ENCODE measurements around the gene AP2M1.
A peak's percentile ranks its signal among the peaks of the same experiment; 100 is the strongest.

Gene AP2M1

DNA sequence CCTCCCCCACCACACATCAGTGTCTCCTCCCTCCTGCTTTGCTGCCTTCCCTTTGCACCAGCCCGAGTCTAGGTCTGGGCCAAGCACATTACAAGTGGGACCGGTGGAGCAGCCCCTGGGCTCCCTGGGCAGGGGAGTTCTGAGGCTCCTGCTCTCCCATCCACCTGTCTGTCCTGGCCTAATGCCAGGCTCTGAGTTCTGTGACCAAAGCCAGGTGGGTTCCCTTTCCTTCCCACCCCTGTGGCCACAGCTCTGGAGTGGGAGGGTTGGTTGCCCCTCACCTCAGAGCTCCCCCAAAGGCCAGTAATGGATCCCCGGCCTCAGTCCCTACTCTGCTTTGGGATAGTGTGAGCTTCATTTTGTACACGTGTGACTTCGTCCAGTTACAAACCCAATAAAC is 9.0 kb downstream of the AP2M1 start:
- DNase-seq: no peak

DNA sequence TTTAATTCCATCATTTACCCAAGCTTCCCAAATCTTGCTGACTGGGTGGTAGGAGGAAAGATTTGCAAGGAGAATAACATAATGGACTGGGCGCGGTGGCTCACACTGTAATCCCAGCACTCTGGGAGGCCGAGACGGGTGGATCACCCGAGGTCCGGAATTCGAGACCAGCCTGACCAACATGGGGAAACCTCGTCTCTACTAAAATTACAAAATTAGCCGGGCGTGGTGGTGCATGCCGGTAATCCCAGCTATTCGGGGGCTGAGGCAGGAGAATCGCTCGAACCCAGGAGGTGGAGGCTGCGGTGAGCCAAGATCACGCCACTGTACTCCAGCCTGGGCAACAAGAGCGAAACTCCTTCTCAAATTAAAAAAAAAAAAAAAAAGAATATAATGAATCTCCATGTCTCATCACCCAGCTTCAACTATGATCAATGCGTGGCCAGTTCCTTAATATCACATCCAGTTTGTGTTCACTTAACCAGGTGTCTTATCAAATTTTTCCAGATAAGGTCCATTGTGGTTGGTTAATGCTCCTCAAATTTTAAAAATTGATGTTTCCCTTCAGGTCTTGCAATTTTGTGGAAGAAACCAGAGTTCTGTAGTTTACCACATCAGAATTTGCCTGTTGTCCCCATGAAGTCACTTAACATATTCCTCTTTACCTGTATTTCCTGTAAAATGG is 10.0 kb downstream of the AP2M1 start:
- no peak for DNase-seq

DNA sequence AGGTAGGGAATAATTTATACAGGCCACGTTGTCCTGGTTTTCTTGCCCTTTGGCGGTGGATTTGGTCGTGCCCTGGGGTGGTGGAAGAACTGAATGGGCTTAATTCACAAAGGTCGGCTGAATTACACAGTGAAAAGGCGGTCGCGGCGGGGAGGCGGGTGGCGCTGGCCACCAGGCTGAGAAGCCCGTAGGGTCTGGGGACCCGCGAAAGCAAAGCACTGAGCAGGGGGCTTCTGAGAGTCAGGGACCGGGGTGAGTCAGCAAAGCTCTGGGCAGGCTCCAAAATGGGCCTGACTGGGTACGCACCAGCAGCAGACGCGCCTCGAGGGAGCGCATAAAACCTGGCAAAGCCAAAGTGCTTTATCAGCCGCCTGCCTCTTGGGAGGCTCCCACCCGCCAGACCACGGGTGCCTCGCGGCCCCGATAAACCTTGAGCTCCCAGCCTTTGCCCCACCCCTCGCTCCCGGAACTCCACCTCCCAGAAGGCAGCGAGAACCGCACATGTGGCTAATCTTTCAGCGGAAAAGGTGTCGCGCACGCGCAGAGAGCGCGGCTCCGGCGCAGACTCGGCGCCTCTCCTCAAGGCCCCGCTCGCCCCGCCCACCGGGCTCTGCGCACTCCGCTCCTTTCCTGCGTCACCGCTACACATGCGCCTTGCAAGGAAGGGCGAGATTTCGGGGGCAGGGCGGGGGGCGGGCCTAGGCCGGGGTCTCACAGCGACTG is 11.0 kb downstream of the AP2M1 start:
- peak; percentile 97 for DNase-seq

DNA sequence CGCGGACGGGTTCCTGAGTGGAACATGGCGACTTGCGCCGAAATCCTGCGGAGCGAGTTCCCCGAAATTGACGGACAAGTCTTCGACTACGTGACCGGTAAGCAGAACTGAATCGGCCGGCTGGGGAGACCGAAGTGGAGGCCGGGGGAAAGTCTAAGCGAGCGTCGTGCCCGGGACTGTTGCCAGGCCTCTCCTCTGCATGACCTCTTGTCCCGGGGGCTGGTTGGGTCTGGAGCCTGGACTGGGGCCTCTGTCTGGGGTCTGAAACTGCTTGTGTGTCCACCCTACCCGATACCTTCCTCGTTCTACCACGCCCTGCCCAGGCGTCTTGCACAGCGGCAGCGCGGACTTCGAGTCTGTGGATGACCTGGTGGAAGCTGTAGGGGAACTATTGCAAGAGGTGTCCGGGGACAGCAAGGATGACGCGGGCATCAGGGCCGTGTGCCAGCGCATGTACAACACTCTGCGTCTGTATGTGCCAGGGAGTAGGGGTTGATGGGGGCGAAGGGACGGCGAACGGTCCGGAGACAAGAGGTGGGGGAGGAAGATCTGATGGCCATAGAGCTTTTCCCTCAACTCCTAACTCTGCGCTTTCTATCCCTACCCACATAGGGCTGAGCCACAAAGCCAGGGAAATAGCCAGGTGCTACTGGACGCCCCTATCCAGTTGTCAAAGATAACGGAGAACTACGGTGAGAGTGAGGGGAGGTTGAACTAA is 11.7 kb downstream of the AP2M1 start, which contains the start of gene ABCF3:
ABCF3 (plus strand) TSS at position 16 of the 718 bp plus-strand sequence; CDS start at position 25, 9 bp downstream.
- no peak for DNase-seq

DNA sequence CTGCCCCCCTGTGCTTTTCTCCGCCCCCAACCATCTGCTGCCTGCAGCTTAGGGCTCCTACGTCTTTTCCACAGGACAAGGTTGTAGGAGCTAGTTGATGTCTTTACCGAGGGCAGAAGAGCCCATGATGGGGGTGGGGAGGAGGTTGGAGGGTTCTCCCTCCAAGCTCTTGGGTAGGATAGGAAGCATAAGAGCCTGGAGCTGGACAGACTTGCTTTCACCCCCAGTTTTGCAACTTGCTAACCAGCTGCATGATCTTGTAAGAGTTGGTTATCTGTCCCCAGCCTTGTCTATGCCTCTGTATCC is 12.2 kb downstream of the AP2M1 start:
- no peak for DNase-seq

DNA sequence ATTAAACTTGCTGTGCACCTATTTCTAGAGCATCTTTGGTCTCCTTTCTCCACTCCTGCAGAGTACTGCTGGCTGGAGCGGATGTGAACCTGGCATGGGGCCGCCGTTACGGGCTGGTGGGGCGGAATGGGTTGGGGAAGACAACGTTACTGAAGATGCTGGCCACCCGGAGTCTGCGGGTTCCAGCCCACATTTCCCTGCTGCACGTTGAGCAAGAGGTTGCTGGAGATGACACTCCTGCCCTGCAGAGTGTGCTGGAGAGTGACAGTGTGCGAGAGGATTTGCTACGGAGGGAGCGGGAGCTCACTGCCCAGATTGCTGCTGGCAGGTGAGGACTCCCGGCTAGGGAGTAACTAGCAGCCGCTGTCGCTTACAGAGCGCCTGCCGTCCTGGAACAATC is 13.4 kb downstream of the AP2M1 start:
- no peak for DNase-seq

DNA sequence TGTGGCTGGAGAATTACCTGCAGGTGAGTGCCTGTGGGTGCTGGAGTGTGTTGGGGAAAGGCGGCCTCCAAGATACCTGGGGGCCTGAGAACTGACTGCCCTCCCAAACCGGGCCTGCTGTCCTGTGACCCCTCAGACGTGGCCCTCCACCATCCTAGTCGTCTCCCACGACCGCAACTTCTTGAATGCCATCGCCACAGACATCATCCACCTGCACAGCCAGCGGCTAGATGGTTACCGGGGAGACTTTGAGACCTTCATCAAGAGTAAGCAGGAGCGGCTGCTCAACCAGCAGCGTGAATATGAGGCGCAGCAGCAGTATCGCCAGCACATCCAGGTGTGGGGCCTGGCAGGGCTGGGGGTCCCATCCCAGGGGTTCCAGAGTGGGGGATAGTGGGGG is 14.8 kb downstream of the AP2M1 start:
- no peak for DNase-seq

DNA sequence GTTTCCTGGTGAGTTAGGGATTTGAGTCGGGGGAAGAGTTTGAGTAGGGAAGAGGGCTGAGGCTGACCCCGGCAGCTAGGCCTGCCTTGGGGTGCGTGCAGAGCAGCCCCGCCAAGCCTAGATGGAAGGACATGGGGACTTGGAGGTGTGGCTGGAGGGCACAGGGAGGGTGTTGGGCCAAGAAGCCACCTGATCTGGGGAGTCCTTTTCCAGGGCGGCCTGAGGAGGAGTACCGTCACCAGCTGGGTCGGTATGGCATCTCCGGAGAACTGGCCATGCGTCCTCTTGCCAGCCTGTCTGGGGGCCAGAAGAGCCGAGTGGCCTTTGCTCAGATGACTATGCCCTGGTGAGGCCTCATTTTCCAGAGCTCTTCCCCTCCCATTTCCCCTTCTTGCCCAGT is 18.2 kb downstream of the AP2M1 start:
- DNase-seq: no peak

DNA sequence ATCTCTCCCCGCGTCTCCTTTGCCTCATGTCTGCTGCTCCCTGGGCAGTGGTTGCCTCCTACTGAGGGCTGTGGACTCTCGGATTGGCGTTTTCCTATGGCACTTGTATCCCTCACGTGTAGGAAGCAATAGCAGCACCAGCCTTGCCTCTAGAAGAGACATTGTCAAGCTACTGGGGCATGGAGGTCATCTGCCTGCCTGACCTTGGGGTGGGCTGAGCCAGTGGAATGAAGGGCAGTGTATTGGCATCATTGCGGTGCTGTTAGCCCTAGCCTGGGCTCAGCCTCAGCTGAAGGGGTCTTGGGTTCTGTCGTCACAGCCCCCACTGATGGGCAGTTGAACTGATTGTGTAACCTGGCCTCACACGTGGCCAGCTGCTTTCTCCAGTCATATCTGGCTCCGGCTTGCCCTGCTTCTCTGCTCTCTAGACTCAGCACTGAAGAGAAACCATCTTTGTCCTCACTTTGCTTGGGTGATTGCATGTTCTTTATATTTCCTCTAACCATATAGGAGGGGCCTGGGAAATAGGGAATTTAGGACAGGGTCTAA is 19.4 kb downstream of the AP2M1 start:
- DNase-seq: no peak

DNA sequence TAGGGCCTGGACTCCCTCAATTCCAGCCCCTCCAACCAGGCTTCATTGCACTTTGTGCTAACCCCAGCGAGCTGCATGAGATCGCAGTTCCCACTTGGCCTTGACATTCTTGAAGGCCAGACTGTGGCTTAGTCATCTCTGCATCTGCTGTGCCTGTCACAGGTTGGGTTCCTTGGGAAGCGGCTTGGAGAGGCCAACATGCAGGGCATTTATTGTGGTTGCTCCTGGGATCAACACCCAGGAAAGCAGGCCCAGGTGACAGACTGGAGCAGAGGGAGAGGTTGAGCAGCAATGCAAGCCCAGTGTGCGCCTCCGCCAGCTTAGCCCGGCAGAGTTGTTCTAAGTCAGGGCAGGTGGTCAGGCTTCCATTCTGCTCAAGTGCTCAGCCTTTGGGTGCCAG is 21.9 kb downstream of the AP2M1 start:
- no peak for DNase-seq

DNA sequence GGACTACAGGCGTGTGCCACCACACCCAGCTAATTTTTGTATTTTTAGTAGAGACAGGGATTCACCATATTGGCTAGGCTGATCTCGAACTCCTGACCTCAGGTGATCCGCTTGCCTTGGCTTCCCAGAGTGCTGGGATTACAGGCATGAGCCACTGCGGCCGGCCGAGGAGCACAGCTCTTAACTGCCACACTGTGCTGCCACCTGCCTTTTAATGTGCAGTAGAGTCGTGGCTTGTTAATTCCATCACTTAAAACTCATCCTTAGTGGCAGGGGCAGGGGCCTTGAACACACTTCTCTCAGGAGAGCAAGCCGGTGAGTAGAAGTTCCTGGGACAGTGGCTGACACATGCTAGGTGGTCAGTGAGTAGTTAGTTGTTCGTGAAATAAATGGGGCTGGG is 23.9 kb downstream of the AP2M1 start:
- DNase-seq: no peak

DNA sequence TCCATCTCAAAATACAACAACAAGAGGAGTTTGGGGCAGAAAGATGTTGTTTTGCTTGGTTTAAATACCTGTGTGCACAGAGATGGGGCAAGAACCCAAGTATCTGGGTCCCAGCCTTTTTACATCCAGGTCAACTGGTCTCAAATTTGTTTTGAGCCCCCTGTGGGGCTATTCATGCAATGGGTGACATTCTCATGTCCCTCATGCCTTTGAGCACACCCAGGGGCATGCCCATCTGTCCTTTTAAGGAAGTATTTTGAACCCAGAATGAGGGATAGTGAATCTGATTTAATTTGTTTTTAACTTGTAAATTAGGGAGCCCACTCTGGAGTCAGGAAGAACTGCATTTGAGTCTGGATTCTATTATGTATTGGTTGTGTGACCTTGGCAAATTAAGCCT is 26.2 kb downstream of the AP2M1 start:
- no peak for DNase-seq

DNA sequence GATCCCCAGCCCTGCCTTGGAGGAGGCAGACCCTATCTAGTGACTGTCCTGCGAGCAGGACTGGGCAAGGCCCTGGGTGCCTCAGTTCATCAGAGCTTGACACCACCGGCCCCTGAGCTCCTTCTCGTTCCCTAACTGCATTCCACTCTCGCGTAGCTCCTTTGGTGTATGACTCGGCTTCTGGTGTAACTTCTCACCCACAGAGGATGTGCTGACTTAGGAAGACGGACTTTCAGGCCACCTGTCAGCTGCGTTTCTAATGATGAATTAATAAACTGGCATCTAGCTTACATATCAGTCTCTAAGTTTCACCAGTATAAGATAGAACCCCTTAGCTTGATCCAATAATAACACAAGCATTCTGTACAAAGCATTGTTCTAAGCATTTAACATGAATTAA is 28.9 kb downstream of the AP2M1 start:
- DNase-seq: no peak

DNA sequence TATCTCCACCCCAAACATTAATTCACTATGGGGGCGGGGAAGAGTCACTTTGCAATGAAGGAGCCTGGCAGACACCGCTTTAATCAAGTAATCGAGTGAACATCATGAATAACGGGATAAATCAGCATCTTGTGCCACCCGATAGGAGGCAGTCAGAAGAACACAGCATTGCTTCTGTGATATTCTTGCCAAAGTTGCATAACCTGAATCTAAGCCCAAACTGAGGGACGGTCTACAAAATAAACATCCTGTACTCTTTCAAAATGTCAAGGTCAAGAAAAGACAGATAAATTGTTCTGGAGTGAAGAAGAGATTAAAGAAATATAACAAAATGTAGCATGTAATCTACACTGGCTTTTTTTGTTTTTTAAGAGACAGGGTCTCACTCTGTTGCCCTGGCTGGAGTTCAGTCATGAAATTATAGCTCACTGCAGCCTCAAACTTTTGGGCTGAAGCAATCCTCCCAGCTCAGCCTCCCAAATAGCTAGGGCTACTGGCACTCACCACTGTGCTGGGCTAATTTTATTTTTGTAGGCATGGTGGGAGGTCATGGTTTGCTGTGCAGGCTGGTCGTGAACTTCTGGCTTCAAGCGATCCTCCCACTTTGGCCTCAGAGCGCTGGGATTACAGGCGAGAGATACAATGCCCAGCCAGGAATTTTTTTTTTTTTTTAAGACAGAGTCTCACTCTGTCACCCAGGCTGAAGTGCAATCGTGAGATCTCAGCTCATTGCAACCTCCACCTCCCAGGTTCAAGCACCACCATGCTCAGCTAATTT is 34.7 kb downstream of the AP2M1 start:
- no peak for DNase-seq

DNA sequence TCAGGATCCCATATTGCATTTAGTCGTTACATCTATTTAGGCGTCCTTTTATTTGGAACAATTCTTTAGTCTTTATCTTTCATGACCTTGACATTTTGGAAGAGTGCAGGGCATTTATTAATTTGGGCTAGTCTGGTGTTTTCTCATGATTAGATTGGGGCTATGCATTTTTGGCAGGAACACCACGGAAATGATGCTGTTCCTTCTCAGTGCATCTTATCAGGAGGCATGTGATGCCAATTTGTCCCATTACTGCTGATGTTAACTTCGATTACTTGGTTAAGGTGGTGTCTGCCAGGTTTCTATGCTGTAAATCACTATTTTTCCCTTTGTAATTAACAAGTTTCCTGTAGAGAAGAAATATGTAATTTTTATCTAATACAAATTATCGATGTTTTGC is 36.6 kb downstream of the AP2M1 start:
- no peak for DNase-seq

DNA sequence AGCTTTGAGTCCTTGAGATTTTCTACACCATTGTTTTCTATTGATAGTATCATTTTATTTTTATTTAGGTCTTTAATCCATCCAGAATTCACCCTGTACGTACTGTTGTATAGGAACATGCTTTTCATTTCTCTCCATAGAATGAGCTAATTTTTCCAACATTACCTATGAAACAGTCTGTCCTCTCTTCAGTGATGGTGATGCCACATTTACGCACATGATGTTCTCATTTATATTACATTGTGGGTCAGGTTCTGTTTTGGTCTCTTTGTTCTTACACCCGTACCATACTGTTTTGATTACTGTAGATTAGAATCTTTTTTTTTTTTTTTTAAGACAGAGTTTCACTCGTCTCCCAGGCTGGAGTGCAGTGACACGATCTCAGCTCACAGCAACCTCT is 37.1 kb downstream of the AP2M1 start:
- no peak for DNase-seq

DNA sequence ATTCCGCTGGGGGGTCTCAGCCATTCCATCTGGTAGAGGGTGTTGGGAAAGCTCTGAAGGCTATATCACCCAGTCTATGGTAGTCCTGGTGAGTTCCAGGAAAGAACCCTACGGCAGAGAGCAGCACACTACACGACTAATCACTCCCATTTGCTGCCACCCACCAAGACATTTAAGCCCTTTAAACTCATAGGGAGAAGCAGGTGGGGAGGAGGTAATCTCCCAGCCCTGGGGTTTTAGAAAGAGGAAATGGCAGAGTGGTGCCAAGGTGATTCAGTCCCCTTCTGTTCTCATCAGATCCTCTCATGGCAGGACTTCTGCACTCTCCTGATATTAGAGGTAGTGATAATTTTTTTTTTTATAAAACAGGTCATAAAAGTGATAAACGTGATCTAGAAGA is 44.2 kb downstream of the AP2M1 start:
- DNase-seq: no peak

DNA sequence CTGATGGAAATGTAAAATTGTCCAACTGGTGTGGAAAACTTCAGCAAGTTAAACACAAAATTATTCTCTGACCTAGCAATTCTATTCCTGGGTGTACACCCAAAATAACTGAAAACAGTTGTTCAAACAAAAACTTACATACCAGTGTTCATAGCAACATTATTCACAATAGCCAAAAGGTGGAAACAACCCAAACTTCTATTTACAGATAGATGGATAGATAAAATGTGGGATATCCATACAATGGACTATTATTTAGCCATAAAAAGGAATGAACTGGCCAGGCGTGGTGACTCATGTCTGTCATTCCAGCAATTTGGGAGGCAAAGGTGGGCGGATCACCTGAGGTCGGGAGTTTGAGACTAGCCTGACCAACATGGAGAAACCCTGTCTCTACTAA is 47.9 kb downstream of the AP2M1 start:
- no peak for DNase-seq

DNA sequence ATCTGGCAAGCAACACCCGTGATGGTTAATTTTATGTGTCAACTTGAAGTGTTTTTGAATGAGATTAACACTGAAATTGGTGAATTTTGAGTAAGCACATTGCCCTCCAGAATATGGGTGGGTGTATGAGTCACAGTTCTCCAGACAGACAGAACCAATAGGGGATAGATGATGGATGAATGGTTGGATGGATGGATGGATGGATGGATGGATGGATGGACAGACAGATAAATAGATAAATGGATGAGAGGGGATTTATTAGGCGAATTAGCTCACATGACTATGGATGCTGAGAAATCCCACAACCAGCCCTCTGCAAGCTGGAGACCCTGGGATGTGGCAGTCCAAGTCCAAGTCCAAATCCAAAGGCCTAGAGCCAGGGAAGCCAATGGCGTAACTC is 49.3 kb downstream of the AP2M1 start:
- DNase-seq: no peak

DNA sequence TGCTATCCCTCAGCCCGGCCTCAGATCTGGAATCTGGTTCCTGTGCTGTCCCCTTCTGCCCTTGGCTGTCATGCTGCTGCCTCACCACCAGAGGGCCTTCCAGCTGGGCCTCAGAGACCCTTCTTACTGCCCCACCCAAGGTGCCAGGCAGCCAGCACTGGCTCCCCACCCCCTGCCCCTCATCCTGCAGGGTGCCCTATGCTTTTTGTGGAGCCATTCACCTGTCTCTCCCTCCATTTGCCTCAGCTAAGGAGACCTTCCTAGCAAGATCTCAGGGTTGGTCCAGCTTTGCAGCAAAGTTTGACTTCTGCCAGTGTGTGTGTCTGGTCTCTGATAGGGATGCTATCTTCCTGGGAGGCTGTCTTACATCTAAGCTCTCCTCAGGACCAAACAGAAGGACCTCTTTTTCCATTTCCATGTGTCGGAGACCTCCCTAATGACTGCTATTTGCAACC is 52.9 kb downstream of the AP2M1 start:
- peak; percentile 49 for DNase-seq

DNA sequence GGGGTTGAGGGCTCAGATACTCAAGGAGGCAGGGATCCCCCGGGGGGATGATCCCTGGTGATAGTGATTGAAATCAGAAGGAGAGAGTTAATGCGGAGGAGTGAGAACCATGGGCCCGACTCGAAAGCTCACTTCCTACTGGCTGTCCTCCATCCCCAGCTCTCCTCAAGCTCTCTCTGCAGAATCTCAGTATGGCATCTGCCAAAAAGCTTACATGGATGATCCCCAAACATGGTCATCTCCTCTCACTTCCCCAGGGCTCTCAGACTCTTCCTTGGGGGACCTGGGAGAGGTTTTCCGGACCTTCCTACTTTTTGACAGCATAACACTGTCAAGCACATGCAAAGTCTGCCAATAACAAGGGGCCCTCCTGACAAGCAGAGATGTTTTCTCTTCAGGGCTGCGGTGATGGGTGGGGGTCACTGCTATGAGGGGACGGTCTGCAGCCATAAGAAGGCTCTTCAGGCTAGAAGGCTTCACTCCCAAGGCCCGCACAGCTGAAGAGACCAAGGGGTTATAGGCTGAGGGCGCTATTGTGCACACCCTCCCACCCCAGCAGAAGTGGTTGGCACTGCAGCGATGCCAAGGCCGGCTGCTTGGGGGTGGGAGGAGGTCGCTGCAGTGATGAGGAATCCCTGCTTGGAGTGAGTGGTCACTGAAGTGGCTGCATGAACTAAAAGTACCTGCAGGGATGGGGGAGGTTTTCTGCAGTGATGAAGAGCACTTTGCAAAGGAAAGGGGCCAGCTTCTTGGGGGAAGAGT is 53.9 kb downstream of the AP2M1 start:
- DNase-seq: no peak

DNA sequence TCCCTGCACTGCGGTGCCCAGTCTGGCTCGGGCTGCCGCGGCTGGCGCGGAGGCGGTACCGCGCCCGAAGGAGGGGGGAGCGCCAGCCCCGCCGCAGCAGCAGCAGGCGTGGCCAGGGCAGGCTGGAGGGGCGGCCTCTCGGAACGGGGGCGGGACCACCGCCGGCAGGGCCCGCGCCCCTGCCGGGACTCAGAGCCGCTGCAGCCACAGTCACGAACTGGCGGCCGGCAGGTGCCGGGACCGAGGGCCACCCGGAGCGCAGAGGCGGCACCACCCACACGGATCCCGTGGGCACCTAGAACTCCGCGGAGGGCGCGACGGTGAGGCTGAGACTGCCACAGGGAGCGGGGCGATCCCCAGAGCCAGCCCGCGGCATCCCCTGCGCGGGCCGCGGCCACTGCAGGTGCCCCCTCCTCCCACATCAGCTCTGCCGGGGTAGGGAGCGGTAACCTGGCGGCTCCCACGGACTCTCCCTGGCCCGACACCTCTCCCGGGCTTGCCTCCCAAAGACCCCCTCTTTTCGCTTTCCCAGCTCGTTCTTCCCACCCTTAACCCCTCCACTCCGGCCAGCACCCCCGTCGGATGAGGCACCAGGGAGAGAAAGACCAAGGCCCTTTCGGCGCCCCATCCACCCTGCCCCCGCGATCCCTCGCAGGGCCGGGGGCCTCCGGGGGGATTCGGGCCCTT is 54.9 kb downstream of the AP2M1 start, which contains the start of gene VWA5B2:
VWA5B2 (plus strand) TSS at position 192 of the 687 bp plus-strand sequence. CDS start 944 bp downstream, outside the sequence.
- DNase-seq: peak; percentile 39
